GM18520 (cell line): ENCODE data around the gene PARP15.
"Not testable (repeated sequence)": the region's sequence is repeated elsewhere in the genome, so short reads cannot be mapped to it uniquely, and the experiment has no call there.

Source experiments
- ATAC-seq: cut with Tn5 transposase; IDR thresholded peaks from one replicate; pipeline ENCODE4 v1.9.1; 2021; ENCODE audit not compliant: unreplicated experiment

PARP15 gene

GRCh38 chr3:122577409-122578031 is at the start of gene PARP15:
Gene PARP15, plus strand, starts transcription at chr3:122577650. Its CDS starts 18 bp downstream, at chr3:122577668.
- no peak for ATAC-seq

- ATAC-seq: no peak
Observed at GRCh38 chr3:122530164-122530563, 47.3 kb upstream of the PARP15 start.

- no peak for ATAC-seq
Observed at GRCh38 chr3:122533480-122533879, 44.0 kb upstream of the PARP15 start.

GRCh38 chr3:122533931-122534334 is 43.5 kb upstream of the PARP15 start:
- peak; percentile 98 for ATAC-seq

- no peak for ATAC-seq
Observed at GRCh38 chr3:122535964-122536631, 41.4 kb upstream of the PARP15 start.

GRCh38 chr3:122536632-122537001 is 40.8 kb upstream of the PARP15 start:
- no peak for ATAC-seq

- ATAC-seq: no peak
Observed at GRCh38 chr3:122538956-122539490, 38.4 kb upstream of the PARP15 start.

GRCh38 chr3:122546151-122546550 is 31.3 kb upstream of the PARP15 start:
- ATAC-seq: no peak

- no peak for ATAC-seq
Observed at GRCh38 chr3:122548076-122548475, 29.4 kb upstream of the PARP15 start.

GRCh38 chr3:122548619-122549018 is 28.8 kb upstream of the PARP15 start:
- ATAC-seq: no peak

GRCh38 chr3:122553171-122553570 is 24.3 kb upstream of the PARP15 start:
- no peak for ATAC-seq

- ATAC-seq: no peak
Observed at GRCh38 chr3:122555275-122556071, 22.0 kb upstream of the PARP15 start.

- no peak for ATAC-seq
Observed at GRCh38 chr3:122557356-122557755, 20.1 kb upstream of the PARP15 start.

GRCh38 chr3:122558605-122559004 is 18.8 kb upstream of the PARP15 start:
- no peak for ATAC-seq

- ATAC-seq: no peak
Observed at GRCh38 chr3:122559906-122560305, 17.5 kb upstream of the PARP15 start.

GRCh38 chr3:122560680-122561079 is 16.8 kb upstream of the PARP15 start:
- no peak for ATAC-seq

GRCh38 chr3:122562923-122563716 is 14.3 kb upstream of the PARP15 start:
- no peak for ATAC-seq

- ATAC-seq: no peak
Observed at GRCh38 chr3:122563717-122564025, 13.8 kb upstream of the PARP15 start.

GRCh38 chr3:122564155-122564912 is 13.1 kb upstream of the PARP15 start, which contains the start of the genes DTX3L and PARP9:
Gene DTX3L, plus strand, starts transcription at chr3:122564338. Its CDS starts 89 bp downstream, at chr3:122564427.
Gene PARP9, minus strand, starts transcription at chr3:122564300. Its CDS starts 4,680 bp downstream, at chr3:122559620.
- peak; percentile 57 for ATAC-seq

- not testable (repeated sequence) for ATAC-seq
Observed at GRCh38 chr3:122568131-122568530, 9.3 kb upstream of the PARP15 start.
